ENCODE data around the gene CCDC171. TPM values are rescaled to one million over a fixed set of nuclear protein-coding genes. Genes with fewer than 3 reads are reported as not detected.
"Not testable (repeated sequence)": the region's sequence is repeated elsewhere in the genome, so short reads cannot be mapped to it uniquely, and the experiment has no call there.

Gene CCDC171
- total RNA-seq, 2 donors from 2014 or later: 2.3 TPM

- H3K9me3 ChIP-seq: no peaks in the 10 kb centered on the region
- no peaks in the 10 kb centered on the region for H3K4me1 ChIP-seq
- no peak overlapping the region for H3K4me3 ChIP-seq
- intact Hi-C loops (cut with DNase I): no loop called here
- no peak for TF ChIP-seq CTCF (IDR thresholded peaks at IDR 0.05)
- H3K36me3 ChIP-seq: no peaks in the 10 kb centered on the region
- H3K9ac ChIP-seq (ENCODE audit: low read depth in 2 of 2, low read length in 2 of 2): no peak overlapping the region
- no peak overlapping the region for H3K27ac ChIP-seq
- DNase-seq: no peak
- H3K27me3 ChIP-seq: no peaks in the 10 kb centered on the region
Observed at GRCh38 chr9:15785584-15785983, 232.7 kb downstream of the CCDC171 start.

GRCh38 chr9:15786616-15787015 lies 233.8 kb downstream of the CCDC171 start:
- Histone ChIP-seq H3K9ac (ENCODE audit: low read depth in 2 of 2, low read length in 2 of 2) (no peak overlapping the region), H3K4me1 (no peaks in the 10 kb centered on the region), H3K4me3 (no peak overlapping the region), H3K27ac (no peak overlapping the region), H3K27me3 (no peaks in the 10 kb centered on the region), H3K36me3 (no peaks in the 10 kb centered on the region), H3K9me3 (no peaks in the 10 kb centered on the region)
- intact Hi-C loops (cut with DNase I): no loop called here
- TF ChIP-seq CTCF (IDR thresholded peaks at IDR 0.05): no peak
- DNase-seq: no peak

GRCh38 chr9:15810219-15810899 lies 257.5 kb downstream of the CCDC171 start:
- H3K4me1 ChIP-seq; H3K4me3 ChIP-seq; H3K36me3 ChIP-seq; H3K9me3 ChIP-seq; H3K27me3 ChIP-seq; H3K9ac ChIP-seq (ENCODE audit: low read depth in 2 of 2, low read length in 2 of 2); H3K27ac ChIP-seq; intact Hi-C loops (cut with DNase I); DNase-seq: not testable (repeated sequence)

GRCh38 chr9:15813076-15813475 lies 260.2 kb downstream of the CCDC171 start:
- H3K9ac ChIP-seq (ENCODE audit: low read depth in 2 of 2, low read length in 2 of 2): no peak overlapping the region
- no peaks in the 10 kb centered on the region for H3K36me3 ChIP-seq
- H3K9me3 ChIP-seq: no peaks in the 10 kb centered on the region
- intact Hi-C loops (cut with DNase I): no loop called here
- TF ChIP-seq CTCF (IDR thresholded peaks at IDR 0.05): no peak
- H3K27ac ChIP-seq: no peak overlapping the region
- no peaks in the 10 kb centered on the region for H3K27me3 ChIP-seq
- no peak overlapping the region for H3K4me3 ChIP-seq
- H3K4me1 ChIP-seq: no peaks in the 10 kb centered on the region
- DNase-seq: no peak

GRCh38 chr9:15824310-15824709 lies 271.5 kb downstream of the CCDC171 start:
- no peaks in the 10 kb centered on the region for H3K36me3 ChIP-seq
- H3K27ac ChIP-seq: no peak overlapping the region
- no peaks in the 10 kb centered on the region for H3K4me1 ChIP-seq
- H3K9ac ChIP-seq (ENCODE audit: low read depth in 2 of 2, low read length in 2 of 2): no peak overlapping the region
- no peaks in the 10 kb centered on the region for H3K9me3 ChIP-seq
- intact Hi-C loops (cut with DNase I): no loop called here
- no peak for TF ChIP-seq CTCF (IDR thresholded peaks at IDR 0.05)
- DNase-seq: no peak
- H3K4me3 ChIP-seq: no peak overlapping the region
- H3K27me3 ChIP-seq: no peaks in the 10 kb centered on the region

- no peak for TF ChIP-seq CTCF (IDR thresholded peaks at IDR 0.05)
- Histone ChIP-seq H3K36me3 (no peaks in the 10 kb centered on the region), H3K4me3 (no peak overlapping the region), H3K27me3 (no peaks in the 10 kb centered on the region), H3K27ac (no peak overlapping the region), H3K9me3 (no peaks in the 10 kb centered on the region), H3K4me1 (no peaks in the 10 kb centered on the region), H3K9ac (ENCODE audit: low read depth in 2 of 2, low read length in 2 of 2) (no peak overlapping the region)
- intact Hi-C loops (cut with DNase I): no loop called here
- DNase-seq: no peak
Observed at GRCh38 chr9:15831384-15831783, 278.5 kb downstream of the CCDC171 start.

Measured in colonic mucosa (tissue), 4 donors.